HCT116 (cell line): ENCODE measurements around the gene RGS7.

Source experiments
- CBX3 ChIP-seq: IDR thresholded peaks from 2 replicates; pipeline ENCODE4 v1.6.1; 2012; ENCODE audit warnings: low read depth
- EZH2 ChIP-seq: fragments of 200-600 bp; sonication (generic); IDR thresholded peaks from 2 replicates; pipeline ENCODE4 v1.6.1; 2017; ENCODE audit warnings: antibody characterized with exemption, mixed run types
- POLR2A ChIP-seq: IDR thresholded peaks from 2 replicates; pipeline ENCODE4 v1.7.0; 2011; ENCODE audit warnings: borderline replicate concordance; ENCODE audit not compliant: insufficient read depth, insufficient read length; ENCODE audit errors: extremely low read depth
- POLR2AphosphoS5 ChIP-seq: IDR thresholded peaks from 2 replicates; pipeline ENCODE4 v1.6.1; 2011; ENCODE audit warnings: mild to moderate bottlenecking, low read depth, low read length, moderate library complexity
- RAD21 ChIP-seq: IDR thresholded peaks from 2 replicates; pipeline ENCODE4 v1.6.1; 2012; ENCODE audit warnings: low read depth, mild to moderate bottlenecking
- SIN3A ChIP-seq: IDR thresholded peaks from 2 replicates; pipeline ENCODE4 v1.6.1; 2012; ENCODE audit warnings: low read depth
- TCF7L2 ChIP-seq: IDR thresholded peaks from 2 replicates; pipeline ENCODE4 v1.7.0; 2011; ENCODE audit warnings: borderline replicate concordance, inconsistent platforms; ENCODE audit not compliant: insufficient read depth, insufficient read length; ENCODE audit errors: extremely low read depth
- YY1 ChIP-seq: IDR thresholded peaks from 2 replicates; pipeline ENCODE4 v1.6.1; 2011; ENCODE audit warnings: low read length, low read depth, moderate library complexity, mild to moderate bottlenecking; ENCODE audit not compliant: insufficient replicate concordance; ENCODE audit errors: extremely low read depth
- ZFX ChIP-seq: fragments of 450-650 bp; IDR thresholded peaks from 2 replicates; pipeline ENCODE4 v1.6.1; 2017
- ZNF274 ChIP-seq: fragments of 200-500 bp; sonication (Bioruptor generic); IDR thresholded peaks from 2 replicates; pipeline ENCODE4 v1.6.1; 2014; ENCODE audit warnings: mild to moderate bottlenecking, low read depth, low read length, inconsistent platforms
- TF ChIP-seq, protein P1 (sequence below), 3 experiments: fragments of 200-600 bp in 1 of 3; sonication (generic) in 1 of 3; IDR thresholded peaks in 2 of 3; conservative IDR thresholded peaks in 1 of 3; 2 replicates each; pipeline ENCODE4 v1.5.1; 2012 to 2017; ENCODE audit warnings: low read depth in 2 of 3, low read length in 2 of 3, antibody characterized with exemption in 1 of 3, borderline replicate concordance in 1 of 3, control low read depth in 1 of 3, mild to moderate bottlenecking in 1 of 3, mixed read lengths in 1 of 3, mixed run types in 1 of 3, moderate library complexity in 1 of 3; ENCODE audit not compliant: insufficient read depth in 1 of 3
- TF ChIP-seq, protein P2 (sequence below): IDR thresholded peaks from 2 replicates; pipeline ENCODE4 v1.6.1; 2012
- TF ChIP-seq, protein P3 (sequence below): IDR thresholded peaks from 2 replicates; pipeline ENCODE4 v1.6.1; 2012; ENCODE audit warnings: low read depth

DNA sequence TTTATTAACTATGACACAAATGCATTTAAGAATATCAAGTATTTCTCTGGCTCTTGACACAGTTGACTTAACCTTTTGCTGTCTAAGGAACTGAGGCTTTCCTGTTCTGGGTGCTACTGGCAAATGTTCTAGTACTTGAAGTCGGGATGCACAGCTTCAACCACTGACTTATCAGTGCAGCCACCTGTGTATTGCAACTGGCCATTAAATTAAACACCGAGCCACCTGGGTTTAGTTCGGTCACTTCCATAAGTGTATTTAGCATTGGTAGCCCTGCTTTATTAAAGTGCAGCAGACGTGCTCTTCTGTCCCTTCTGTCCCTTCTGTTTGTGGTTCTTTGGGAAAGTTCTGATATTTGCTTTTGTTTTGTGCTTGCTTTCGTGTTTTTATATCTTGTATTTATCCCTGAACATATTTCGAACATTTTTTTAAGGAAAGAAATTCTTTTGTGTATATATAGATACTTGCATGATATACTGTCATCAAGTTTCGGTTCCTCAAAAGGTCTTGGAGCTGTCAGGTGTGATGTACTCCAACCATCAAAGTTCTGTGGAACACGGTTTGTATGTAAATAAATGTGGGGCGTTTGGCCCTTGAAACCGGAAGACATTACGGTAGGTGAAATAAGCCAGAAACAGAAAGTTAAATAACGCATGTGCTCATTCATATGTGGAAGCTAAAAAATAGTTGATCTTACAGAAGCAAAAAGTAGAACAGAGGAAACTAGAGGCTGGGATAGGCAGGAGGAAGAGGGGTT, 447.1 kb downstream of the RGS7 start:
- TF ChIP-seq POLR2A (no peak), YY1 (no peak), POLR2AphosphoS5 (no peak), ZNF274 (no peak), EZH2 (no peak), RAD21 (no peak), TCF7L2 (no peak), CBX3 (no peak), SIN3A (no peak), ZFX (no peak)
- TF ChIP-seq, protein P1, sequence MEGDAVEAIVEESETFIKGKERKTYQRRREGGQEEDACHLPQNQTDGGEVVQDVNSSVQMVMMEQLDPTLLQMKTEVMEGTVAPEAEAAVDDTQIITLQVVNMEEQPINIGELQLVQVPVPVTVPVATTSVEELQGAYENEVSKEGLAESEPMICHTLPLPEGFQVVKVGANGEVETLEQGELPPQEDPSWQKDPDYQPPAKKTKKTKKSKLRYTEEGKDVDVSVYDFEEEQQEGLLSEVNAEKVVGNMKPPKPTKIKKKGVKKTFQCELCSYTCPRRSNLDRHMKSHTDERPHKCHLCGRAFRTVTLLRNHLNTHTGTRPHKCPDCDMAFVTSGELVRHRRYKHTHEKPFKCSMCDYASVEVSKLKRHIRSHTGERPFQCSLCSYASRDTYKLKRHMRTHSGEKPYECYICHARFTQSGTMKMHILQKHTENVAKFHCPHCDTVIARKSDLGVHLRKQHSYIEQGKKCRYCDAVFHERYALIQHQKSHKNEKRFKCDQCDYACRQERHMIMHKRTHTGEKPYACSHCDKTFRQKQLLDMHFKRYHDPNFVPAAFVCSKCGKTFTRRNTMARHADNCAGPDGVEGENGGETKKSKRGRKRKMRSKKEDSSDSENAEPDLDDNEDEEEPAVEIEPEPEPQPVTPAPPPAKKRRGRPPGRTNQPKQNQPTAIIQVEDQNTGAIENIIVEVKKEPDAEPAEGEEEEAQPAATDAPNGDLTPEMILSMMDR (IDR thresholded peaks at IDR 0.05 in 2 of 3, conservative IDR thresholded peaks at IDR 0.05 in 1 of 3; ENCODE audit: borderline replicate concordance in 1 of 3, insufficient read depth in 1 of 3, low read depth in 2 of 3, low read length in 2 of 3): no peak
- TF ChIP-seq, protein P2, sequence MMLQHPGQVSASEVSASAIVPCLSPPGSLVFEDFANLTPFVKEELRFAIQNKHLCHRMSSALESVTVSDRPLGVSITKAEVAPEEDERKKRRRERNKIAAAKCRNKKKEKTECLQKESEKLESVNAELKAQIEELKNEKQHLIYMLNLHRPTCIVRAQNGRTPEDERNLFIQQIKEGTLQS: no peak
- TF ChIP-seq, protein P3, sequence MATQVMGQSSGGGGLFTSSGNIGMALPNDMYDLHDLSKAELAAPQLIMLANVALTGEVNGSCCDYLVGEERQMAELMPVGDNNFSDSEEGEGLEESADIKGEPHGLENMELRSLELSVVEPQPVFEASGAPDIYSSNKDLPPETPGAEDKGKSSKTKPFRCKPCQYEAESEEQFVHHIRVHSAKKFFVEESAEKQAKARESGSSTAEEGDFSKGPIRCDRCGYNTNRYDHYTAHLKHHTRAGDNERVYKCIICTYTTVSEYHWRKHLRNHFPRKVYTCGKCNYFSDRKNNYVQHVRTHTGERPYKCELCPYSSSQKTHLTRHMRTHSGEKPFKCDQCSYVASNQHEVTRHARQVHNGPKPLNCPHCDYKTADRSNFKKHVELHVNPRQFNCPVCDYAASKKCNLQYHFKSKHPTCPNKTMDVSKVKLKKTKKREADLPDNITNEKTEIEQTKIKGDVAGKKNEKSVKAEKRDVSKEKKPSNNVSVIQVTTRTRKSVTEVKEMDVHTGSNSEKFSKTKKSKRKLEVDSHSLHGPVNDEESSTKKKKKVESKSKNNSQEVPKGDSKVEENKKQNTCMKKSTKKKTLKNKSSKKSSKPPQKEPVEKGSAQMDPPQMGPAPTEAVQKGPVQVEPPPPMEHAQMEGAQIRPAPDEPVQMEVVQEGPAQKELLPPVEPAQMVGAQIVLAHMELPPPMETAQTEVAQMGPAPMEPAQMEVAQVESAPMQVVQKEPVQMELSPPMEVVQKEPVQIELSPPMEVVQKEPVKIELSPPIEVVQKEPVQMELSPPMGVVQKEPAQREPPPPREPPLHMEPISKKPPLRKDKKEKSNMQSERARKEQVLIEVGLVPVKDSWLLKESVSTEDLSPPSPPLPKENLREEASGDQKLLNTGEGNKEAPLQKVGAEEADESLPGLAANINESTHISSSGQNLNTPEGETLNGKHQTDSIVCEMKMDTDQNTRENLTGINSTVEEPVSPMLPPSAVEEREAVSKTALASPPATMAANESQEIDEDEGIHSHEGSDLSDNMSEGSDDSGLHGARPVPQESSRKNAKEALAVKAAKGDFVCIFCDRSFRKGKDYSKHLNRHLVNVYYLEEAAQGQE: no peak
